HG02798 (cell line): ENCODE measurements around the gene CCDC201.
"Not testable (repeated sequence)": the region's sequence is repeated elsewhere in the genome, so short reads cannot be mapped to it uniquely, and the experiment has no call there.

Source experiments
- ATAC-seq: cut with Tn5 transposase; IDR thresholded peaks from one replicate; pipeline ENCODE4 v1.9.1; 2021; ENCODE audit warnings: mild to moderate bottlenecking; ENCODE audit not compliant: unreplicated experiment, poor library complexity

CCDC201 gene

DNA sequence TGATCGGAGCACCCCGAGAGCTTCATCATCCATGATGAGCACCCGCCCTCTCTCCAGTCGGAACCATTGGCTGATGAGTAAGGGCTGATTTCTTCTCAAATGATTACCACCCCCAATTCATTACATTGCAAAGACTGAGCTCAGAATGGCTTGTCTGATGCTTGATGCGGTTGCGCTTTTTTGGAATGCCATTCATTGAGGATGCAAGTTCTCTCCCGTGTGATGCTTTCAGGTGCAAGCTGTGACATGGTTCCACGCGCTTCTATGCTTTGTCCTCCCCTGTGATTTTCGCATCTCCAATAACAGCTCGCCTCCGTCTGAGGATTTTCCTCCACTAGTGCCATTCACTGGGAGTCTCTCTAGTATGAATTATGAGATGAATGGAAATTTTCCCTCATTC is 43.0 kb downstream of the CCDC201 start:
- not testable (repeated sequence) for ATAC-seq

DNA sequence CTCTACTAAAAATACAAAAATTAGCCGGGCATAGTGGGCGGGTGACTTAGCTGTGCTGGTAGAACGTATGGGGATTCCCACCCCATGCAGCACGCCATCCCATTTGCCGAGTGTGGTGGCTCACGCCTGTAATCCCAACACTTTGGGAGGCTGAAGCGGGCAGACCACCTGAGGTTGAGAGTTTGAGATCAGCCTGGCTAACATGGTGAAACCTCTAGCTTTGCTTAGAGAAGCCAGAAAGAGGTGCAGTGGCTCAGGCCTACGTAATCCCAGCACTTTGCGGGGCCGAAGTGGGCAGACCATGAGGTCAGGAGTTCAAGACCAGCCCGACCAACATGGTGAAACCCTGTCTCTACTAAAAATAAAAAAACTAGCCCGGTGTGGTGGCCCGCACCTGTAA is 45.2 kb downstream of the CCDC201 start:
- not testable (repeated sequence) for ATAC-seq

DNA sequence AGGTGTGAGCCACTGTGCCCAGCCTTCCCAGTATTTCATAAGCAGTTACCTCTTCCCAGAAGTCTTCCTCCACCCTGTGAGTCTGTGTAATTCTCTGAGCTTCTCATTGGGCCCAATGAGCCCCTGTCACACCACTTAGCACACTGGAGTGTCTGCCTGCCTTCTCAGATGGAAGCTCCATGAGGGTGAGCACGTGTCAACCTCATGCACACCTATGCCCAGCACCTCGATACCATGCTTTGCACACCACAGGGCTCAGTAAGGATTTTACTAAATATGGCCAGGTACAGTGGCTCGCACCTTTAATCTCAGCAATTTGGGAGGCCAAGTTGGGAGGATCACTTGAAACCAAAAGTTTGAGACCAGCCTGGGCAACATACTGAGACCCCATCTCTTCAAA is 46.3 kb downstream of the CCDC201 start:
- not testable (repeated sequence) for ATAC-seq

DNA sequence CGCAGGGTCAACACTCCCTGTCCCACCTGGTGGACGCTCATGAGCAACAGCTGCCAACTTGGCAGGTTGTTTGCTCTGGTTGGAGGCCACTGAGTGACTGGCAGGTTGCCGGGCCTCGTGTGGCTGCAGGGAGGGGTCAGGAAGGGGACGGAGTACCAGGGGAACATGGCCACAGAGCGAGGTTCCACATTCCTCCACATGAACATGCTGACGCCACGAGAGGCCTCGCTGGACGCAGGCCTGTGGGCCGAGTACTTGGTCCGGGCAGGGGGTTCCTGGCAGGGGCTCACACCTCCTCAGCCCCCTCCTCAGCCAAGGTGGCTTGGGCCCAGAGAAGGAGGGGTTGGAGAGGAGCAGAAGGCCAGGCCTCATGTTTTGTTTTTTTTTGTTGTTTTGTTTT is 54.1 kb downstream of the CCDC201 start:
- not testable (repeated sequence) for ATAC-seq

DNA sequence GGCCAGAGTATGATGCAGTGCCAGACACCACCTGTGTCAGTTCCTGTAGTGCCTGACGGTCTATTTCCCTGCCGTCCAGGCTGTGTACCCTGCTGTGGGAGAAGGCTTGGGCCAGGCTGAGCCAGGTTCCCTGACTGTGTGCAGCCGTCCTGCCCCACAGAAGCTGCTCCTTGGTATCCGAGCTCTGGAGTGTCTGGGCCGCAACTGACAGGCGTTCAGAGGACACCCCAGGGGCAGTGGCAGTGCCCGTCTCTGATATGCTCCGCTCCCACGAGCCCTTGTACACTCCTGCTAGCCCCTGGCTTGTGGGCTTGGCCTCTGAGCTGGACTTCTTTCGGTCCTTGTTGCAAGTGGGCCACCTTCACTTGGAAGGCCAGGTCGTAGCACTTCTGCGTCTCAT is 55.0 kb downstream of the CCDC201 start:
- ATAC-seq: not testable (repeated sequence)

DNA sequence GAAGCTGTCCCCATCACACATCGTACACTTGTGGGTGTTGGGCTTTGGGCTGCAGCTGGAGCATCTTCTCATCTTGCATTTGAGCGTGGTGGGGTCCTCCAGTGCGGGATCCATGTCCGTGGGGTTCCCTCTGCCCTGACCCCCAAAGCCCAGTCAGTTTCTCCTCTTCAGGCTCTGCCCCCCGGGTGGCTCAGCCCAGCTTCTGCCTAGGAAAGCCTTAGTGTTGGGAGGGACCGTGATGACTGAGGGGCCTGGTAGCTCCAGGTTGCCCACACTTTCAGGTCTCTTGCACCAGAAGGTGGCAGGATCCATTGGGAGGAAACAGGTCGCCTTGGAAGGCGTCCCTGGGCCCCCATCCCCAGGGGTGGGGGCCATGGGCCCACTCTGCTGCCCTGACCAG is 55.9 kb downstream of the CCDC201 start:
- ATAC-seq: not testable (repeated sequence)

DNA sequence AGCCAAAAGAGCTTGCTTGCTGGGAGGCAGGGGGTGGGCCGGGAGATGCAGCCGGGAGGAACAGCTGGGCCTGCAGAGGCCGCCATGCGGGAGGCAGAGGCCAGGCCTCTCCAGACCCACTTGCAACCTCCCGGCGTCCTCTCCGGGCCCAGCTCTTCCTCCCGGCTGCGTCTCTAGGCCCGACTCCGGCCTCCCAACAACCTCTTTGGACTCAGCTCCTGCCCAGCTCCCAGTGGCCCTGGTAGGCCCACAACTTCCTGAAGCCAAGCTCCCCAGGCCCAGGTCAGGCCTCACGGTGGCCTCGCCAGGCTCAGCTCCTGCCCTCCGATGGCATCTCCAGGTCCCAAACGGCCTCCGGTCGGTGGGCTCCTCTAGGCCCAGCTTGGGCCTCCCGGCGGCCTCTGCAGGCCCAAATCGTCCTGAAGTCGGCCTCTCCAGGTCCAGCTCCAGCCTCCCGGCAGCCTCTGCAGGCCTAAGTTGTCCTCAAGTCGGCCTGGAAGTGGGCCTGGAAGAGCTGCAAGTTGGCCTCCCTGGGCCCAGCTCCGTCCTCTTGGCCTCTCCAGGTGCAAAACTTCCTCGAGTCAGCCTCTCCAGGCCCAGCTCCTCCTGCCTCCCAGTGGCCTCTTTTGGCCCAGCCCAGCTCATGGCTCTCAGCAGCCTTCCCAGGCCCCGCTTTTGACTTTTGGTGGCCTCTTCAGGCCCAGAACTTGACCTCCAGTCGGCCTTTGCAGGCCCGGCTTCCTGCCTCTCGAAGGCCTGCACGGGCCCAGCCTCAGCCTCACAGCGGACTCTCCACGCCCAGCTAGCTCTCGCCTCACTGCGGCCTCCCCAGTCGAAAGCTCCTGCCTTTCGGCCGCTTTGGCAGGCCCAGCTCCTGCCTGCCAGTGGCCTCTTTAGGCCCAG is 58.4 kb downstream of the CCDC201 start:
- ATAC-seq: not testable (repeated sequence)

DNA sequence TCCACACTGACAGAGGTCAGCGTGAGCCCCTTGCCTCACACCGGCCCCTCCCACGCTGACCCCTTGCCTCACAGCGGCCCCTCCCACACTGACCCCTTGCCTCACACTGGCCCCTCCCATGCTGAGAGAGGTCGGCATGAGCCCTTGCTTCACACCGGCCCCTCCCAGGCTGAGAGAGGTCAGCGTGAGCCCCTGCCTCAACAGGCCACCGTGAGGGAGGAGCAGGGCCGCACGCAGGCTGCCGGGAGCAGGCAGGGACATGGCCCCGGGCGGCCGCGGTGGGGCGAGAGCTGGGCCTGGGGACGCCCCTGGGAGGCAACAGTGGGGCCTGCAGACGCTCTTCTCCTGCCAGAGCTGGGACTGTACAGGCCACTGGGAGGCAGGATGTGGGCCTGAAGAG is 59.1 kb downstream of the CCDC201 start:
- ATAC-seq: not testable (repeated sequence)

DNA sequence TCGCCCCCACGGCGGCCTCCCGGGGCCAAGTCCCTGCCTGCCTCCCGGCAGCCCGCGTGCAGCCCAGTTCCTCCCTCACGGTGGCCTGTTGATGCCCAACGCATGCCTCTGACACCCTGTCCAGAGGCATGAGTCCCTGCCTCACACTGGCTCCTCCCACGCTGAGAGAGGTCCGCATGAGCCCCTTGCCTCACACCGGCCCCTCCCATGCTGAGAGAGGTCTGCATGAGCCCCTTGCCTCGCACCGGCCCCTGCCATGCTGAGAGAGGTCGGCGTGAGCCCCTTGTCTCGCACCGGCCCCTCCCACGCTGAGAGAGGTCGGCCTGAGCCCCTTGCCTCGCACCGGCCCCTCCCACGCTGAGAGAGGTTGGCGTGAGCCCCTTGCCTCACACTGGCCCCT is 59.9 kb downstream of the CCDC201 start:
- no peak for ATAC-seq

DNA sequence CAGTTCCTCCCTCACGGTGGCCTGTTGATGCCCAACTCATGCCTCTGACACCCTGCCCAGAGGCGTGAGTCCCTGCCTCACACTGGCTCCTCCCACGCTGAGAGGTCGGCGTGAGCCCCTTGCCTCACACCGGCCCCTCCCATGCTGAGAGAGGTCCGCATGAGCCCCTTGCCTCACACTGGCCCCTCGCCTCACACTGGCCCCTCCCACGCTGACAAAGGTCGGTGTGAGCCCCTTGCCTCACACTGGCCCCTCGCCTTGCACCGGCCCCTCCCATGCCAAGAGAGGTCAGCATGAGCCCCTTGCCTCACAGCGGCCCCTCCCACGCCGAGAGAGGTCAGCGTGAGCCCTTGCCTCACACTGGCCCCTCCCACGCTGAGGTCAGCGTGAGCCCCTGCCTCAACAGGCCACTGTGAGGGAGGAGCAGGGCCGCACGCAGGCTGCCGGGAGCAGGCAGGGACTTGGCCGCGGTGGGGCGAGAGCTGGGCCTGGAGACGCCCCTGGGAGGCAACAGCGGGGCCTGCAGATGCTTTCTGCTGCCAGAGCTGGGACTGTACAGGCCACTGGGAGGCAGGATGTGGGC is 61.1 kb downstream of the CCDC201 start:
- ATAC-seq: not testable (repeated sequence)

DNA sequence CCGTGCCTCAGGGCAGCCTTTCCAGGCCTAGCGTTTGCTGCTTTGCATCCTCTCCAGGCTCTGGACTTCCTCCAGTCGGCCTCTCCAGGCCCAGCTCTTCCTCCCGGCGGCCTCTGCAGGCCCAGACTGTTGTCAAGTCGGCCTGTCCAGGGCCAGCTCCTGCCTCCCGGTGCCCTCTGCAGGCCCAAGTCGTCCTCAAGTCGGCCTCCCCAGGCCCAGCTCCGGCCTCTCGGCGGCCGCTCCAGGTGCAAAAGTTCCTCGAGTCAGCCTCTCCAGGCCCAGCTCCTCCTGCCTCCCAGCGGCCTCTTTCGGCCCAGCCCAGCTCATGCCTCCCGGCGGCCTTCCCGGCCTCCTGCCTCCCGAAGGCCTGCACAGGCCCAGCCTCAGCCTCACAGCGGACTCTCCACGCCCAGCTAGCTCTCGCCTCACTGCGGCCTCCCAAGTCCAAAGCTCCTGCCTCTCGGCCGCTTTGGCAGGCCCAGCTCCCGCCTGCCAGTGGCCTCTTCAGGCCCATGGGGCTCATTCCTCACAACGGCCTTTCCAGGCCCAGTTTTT is 62.4 kb downstream of the CCDC201 start:
- ATAC-seq: not testable (repeated sequence)
